HG03103 (cell line): ENCODE results near the gene RABIF.

Experiments
- ATAC-seq: cut with Tn5 transposase; IDR thresholded peaks from one replicate; pipeline ENCODE4 v1.9.1; 2021; ENCODE audit warnings: low read depth; ENCODE audit not compliant: unreplicated experiment

Gene RABIF

DNA sequence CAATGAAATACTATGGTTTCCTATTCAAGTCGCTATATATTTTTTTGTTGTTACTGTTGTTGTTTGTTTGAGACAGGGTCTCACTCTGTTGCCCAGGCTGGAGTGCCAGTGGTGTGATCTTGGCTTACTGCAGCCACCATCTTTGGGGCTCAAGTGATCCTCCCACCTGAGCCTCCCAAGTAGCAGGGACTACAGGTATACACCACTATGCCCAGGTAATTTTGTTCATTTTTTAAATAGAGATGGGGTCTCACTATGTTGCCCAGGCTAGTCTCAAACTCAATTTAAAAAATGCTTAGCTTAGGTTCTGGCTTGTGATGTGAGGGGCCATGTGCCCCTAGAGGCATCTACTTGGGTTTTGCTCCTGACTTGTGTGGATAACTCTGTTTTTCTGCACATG is 9.8 kb downstream of the RABIF start:
- no peak for ATAC-seq

DNA sequence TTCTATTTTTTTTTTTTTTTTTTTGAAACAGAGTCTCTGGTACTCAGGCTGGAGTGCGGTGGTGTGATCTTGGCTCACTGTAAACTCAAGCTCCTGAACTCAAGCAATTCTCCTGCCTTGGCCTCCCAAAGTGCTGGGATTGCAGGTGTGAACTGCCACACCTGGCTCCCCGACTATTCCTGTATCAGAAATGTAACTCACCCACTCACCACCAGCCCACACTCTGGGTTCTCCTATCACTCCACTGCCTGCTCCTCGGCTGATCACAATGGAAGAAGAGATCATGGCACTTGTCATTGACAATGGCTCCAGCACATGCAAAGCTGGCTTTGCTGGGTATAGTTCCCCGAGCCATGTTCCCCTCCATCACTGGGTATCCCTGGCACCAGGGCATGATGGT is 15.9 kb downstream of the RABIF start:
- no peak for ATAC-seq

DNA sequence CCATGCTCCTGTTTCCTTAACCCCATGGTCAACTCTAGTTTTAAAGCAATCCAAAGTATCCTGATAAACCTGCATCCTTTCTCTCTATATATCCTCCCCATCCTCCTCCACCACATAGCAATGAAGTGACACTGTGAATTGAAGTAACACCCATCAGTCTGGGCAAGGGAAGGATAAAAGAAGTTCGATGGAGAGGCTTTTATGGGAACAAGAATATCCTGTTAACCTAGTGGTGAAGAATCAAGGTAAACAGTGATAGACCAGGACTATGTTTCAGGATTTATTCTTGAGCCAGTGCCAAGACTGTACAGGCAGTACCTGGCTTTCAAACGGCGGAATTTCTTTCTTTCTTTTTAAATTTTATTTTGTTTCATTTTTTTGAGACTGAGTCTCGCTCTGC is 17.6 kb downstream of the RABIF start:
- no peak for ATAC-seq

DNA sequence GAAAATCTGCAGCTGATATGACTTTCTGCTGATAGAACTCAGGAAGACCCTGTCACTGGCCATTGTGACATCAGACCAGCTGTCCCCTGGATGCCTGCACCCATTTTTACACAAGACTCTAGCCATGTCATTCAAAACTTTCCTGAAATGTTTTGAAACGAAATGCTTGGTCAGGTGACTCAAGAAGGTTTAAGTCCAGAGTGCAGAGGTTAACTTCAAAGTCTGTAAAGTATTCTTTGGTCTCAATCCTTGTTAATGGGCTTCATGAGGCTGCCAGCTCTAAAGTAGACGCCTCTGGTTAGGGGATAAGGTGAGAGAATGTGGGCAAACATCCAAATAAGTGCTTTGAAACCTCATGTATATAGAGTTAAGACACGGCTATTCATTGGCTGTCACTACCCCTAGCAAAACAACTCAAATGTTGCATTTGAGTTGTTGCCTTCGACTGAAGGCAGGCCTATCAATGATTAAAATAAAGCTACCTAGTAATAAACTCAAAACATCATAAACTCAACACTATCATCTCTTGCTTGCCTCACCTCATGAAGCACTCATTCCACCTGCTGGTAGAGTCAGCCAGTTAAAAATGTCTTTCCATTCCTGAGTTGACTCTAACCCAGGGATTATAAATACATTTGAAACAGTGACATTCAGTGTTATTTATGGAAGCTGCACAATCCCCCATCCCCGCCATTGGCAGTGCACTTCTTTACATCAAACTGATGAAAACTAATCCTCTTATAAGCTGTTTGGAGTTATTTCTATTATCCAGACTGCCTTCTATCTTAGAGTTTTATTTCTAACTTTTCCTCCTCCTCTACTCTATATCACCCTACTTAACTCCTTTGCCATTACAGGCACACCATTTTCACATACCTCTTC is 26.0 kb downstream of the RABIF start:
- ATAC-seq = no peak

DNA sequence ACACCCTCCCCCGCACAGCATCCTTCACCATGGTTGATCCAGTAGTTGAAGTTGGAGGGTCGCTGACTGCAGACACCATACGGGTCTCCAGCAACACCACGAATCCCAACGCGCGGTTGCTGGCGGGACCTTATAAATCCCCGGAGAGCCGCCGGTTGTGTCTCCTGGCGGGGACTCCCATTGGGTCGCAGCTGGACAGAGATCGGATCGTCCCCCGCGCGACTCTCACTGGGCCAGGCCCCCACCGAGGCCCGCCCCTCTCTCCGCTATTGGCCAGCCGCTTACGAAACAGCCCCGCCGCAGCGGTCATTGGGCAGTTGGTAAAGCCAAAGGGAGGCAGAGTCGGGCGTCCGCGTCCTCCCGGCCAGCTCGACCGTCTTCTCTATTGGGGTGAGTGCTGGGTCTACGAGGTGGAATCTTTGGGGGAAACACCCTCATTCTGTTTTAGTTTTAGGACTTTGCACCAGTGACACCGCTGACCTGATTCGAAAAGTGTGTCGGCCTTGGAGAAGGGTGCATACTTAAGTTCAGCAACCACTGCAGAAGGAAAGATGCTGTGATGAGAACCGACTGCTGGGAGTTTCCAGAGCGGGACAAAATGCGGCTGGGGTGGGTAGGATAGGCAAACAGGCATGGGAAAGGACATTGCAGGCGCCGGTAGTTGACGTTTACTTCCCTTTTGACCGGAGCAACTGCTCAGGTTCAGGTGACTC is 27.4 kb downstream of the RABIF start:
- ATAC-seq = peak; percentile 66

- no peak for ATAC-seq
Observed at GRCh38 chr1:202860744-202861419, 28.1 kb downstream of the RABIF start.

DNA sequence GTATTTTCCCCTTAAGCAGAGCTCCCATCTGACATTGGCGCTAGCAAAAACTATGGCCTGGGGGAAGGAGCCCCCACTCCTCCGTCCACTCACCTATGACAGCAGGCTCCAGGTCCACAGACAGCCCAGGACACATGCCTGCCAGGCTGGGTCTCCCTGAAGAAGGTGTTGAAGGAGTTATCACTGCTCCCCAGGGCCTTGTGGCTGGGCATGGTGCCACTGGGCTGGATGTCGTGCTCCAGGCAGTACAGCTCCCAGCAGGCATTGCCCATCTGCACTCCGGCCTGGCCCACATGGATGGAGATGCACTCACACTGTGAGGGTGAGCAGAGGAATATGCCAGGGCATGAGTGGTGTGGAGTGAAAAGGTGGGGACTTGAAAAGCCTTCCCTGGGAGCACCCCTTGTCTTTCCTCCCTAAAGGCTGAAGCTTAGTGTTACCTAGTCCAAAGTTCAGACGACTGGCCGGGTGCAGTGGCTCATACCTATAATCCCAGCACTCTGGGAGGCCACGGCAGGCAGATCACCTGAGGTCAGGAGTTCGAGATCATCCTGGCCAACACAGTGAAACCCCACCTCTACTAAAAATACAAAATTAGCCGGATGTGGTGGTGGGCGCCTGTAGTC is 30.0 kb downstream of the RABIF start:
- ATAC-seq = no peak

DNA sequence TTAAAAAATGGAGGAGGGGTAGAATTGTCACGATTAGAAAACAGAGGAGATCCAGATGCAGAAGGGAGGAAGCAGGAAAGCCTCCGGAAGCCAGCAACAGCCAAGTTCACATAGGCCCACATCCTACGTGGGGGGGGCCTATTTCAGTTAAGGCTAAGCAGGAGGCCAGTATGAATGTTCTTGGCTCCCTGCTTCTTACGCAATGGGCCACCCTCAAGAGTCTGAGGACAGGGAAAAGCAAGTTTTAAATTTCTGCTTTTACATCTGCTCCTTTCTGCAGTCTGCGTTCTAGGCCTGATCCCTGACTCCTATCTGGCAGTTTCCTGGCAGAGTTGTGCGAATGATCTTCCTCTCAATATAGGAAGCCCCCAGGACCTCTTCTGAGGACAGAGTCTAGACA is 30.6 kb downstream of the RABIF start:
- no peak for ATAC-seq

DNA sequence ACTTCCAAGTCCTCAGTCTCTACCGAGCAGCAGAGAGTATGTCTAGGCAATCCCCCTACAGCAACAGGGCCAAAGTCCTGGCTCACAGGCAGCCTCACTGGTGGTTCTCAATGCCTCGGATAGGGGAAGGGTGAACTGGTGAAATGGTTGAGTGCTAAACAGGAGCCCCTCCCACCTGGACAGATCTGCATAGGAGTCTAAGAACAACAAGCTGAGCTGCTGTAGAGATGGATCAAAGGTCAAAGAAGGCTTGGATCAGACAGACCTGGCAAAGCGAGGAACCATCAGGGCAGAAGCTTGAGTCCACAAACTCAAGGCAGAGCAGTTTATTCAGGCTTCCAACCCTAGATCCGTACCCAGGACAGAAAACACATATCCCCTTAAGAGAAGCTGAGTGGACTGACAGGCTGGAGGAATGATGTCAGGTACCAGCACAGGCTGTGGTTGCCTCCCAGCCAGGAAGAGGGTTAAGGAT is 31.8 kb downstream of the RABIF start:
- no peak for ATAC-seq

DNA sequence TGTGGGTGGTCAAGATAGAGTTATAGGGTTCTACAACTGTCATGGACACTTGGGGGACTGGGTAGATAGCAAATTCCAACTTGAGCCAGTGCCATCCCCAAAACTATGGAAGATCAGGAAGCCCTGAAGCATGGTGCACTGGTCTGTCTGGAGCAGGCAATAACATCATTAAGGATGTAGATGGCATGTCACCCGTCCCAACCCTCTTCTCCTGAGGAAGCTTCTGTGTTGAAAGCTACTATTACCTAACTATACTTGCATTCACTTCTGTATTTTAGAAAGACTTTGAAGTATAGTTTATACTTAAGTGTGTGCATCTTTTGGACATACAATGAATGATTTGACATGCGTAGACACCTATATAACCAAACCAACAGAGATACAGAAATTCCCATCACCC is 32.9 kb downstream of the RABIF start:
- ATAC-seq = no peak

DNA sequence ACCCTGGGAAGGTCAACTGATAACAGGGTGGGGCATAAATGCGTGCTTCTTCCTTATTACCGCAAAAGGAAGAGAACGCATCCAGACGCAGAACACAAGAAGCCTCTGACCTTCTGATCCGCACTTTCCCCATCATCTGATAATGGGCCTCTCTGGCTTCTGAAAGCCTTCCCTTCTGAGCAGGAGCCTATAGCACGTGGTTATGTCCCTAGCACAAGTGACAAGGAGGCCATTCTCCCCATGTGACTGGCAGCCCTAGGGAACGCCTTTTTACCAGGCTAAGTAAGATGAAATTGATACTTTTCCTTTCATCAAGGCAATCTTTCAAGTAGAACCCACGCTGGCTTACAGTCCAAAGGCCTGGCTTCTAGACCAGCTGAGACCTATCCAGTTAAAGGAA is 34.2 kb downstream of the RABIF start:
- no peak for ATAC-seq

GRCh38 chr1:202852163-202852904 is 36.6 kb downstream of the RABIF start:
- ATAC-seq = no peak

DNA sequence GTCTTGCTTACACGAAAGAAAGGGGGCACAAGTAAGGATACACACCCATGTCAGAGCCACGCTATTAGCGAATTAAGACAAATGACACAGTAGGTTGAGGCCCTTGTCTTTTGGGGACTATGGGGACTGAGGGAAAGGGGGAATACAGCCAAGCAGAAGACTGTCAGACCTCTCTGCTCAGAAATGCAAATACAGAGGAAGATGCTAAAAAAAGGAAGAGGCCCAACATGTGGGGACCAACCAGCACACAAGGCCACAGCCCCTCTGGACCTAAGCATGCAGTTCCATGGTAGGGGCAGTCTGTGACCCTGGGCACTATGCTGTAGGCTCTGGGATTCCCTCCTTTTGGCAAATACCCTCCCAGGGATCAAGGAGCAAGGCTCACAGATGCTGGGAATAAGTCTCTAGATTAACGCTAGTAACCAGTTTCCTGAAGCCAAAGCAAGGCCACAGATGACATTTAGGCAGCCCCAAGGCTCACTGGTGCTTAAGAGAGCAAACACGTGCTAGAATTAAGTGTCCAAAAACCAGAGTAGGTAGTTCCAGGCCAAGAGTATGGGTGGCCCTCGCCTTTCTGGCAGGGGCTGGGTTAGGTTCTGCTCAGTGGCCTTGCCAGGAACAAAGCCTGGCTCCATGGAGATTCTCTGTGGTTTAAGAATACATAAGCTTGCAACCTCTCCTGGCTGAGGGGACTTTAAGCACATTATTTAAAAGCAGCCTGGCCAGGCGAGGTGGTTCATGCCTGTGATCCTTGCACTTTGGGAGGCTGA is 38.2 kb downstream of the RABIF start:
- ATAC-seq = no peak

- peak; percentile 79 for ATAC-seq
Observed at GRCh38 chr1:202848191-202848542, 40.8 kb downstream of the RABIF start.

DNA sequence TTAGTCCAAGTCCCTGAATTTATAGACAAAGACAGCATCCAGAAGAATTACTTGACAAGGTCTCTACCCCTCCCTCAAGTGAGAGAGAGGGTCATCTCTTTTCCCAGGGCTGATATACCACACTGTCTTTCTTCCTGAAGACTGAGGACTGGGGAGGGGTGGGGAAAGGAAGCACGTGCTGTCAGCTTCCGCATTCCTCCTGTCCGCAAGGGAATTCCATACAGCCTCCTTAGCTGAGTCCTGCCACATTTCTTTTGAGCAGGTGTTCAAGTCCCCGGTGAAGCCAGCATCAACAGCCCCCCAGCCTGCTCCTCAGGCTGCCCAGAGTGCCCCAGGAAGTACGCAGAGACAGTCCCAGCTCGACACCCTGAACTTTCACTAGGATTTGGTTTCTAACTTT is 44.0 kb downstream of the RABIF start:
- no peak for ATAC-seq

DNA sequence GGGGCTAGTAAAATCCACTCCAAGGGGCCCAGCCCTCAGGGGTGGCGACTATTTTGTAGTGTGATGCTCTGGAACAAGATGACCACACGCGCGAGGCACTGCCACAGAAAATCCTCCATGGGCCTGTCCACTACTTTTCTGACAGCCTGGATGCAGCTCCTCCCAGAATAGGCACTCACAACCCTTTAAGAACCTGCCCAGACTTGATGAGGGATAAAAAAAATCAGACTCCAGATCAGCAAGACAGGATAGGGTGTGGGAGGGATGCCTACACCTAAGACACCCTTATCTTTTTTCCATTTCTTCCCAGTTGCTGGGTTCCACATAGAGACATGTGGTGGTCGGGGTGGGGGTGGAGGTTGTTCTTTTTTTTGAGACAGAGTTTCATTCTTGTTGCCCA is 44.7 kb downstream of the RABIF start:
- ATAC-seq = no peak

GRCh38 chr1:202843081-202843480 is 45.9 kb downstream of the RABIF start:
- ATAC-seq = no peak

GRCh38 chr1:202837746-202838262 is 51.1 kb downstream of the RABIF start:
- no peak for ATAC-seq
